Coronary artery (tissue), 2 donors: ENCODE data around the gene HNRNPL.

Experiments used
- DNase-seq: peaks from one replicate; pipeline ENCODE4 v3.0.0-alpha.2; 2017; ENCODE audit warnings: low spot score
- H3K27ac ChIP-seq, 2 donors: fragments of 200-600 bp; sonication (generic); one replicate each; pipeline ENCODE4 v1.5.1; 2016 to 2019
- H3K4me3 ChIP-seq: fragments of 200-600 bp; sonication (generic); 2 replicates; pipeline ENCODE4 v1.5.1; 2016; ENCODE audit warnings: mild to moderate bottlenecking, moderate library complexity
- TF ChIP-seq, protein P1 (sequence below): fragments of 200-600 bp; sonication (generic); IDR thresholded peaks from one replicate; pipeline ENCODE4 v1.5.1; 2019; ENCODE audit warnings: antibody characterized with exemption

The HNRNPL gene

DNA sequence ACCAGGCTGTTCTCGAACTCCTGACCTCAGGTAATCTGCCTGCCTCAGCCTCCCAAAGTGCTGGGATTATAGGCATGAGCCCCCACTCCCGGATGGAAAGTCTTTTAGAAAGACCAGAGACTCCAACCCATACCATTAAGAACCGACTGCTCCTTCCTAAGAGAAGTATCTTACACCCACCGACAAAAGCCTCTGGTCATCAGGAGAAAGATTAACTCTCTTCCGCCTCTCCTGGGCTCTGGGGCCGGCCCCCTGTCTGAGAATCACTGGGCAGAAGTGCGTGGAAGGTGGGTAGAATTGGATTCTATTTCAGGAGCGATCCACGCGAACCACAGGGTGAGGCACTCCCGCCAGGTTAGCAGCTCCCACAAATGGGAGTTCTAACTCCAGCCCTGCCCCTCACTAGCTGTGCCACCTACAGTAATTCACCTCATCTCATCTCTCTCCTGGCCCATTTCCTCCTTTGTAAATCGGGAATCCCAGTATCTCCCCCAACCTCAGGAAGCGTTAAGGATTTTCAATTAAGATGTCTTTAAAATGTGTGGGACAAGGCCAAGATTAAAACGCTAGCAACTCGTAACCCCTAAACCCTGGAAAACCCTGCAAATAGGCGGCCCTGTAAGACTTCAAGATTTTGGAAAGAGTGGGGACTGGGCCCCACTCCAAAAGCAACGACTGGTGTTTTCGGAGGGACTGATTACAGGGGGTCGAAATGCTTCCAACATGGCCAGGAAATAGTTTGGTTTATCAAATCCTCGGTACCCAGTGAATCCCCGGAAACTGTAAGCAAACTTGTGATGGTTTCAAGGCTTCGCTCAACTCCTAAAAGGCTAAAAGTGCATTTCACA, 1.3 kb downstream of the HNRNPL start:
- TF ChIP-seq, protein P1, sequence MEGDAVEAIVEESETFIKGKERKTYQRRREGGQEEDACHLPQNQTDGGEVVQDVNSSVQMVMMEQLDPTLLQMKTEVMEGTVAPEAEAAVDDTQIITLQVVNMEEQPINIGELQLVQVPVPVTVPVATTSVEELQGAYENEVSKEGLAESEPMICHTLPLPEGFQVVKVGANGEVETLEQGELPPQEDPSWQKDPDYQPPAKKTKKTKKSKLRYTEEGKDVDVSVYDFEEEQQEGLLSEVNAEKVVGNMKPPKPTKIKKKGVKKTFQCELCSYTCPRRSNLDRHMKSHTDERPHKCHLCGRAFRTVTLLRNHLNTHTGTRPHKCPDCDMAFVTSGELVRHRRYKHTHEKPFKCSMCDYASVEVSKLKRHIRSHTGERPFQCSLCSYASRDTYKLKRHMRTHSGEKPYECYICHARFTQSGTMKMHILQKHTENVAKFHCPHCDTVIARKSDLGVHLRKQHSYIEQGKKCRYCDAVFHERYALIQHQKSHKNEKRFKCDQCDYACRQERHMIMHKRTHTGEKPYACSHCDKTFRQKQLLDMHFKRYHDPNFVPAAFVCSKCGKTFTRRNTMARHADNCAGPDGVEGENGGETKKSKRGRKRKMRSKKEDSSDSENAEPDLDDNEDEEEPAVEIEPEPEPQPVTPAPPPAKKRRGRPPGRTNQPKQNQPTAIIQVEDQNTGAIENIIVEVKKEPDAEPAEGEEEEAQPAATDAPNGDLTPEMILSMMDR, result no peak
- H3K4me3 ChIP-seq, result peak overlapping the region; percentile 87
- DNase-seq, result no peak

DNA sequence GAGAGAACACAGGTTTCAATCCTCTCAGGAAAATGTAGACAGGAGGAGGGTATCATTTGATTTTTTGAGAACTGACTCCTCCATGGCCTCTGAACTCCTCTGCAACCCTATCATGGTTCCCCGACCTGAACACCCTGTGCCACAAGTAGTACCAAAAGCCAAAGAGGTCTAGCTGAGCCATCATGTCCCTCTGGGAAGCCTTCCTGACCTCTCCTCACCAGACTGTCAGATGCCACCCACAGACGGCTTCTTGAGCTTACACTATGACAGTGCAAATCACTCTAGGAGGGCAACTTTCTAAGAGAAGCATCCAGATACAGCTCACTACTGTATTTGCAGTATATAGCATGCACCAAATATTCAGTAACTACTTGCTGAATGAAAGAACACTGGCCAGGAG, 3.7 kb downstream of the HNRNPL start:
- Histone ChIP-seq H3K27ac (no peak overlapping the region), H3K4me3 (no peak overlapping the region)
- TF ChIP-seq, protein P1, result no peak
- no peak for DNase-seq

More for the DNA sequence above, 1.3 kb downstream of the HNRNPL start:
- peak overlapping the region; percentile 99 to 100 for H3K27ac ChIP-seq

DNA sequence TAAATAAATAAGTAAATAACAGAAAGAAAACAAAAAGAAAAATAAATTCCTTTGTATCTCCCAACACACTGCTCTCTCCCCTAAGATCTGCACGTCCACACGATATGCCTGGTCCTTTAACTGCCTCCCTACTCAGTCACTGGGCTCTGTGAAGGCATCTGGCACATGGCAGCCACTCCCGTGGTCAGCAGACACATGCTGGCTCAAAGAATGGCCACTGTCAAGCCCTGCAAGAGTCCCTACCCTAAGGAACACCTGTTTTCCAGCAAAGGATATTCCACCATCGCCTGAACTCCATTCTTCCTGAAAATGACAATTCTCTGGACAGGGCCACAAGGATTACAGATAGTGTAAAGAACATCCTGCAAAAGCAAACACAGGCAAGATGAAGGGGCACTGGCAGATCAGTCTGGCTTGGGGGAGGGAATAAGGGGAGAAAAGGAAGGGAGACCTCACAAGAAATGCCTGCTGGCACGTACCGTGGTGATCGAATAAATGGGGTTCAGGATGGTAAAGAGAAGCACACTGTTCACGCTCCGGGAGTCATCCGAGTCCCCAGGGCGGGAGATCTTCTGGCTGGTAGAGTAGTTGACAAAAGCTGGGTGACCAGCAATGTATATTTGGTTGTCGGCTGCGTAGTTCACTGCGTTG, 4.3 kb downstream of the HNRNPL start:
- Histone ChIP-seq H3K27ac (no peak overlapping the region), H3K4me3 (no peak overlapping the region)
- TF ChIP-seq, protein P1, result no peak
- DNase-seq, result no peak

GRCh38 chr19:38844093-38844686, 5.6 kb downstream of the HNRNPL start:
- DNase-seq, result no peak
- no peak overlapping the region for H3K4me3 ChIP-seq
- TF ChIP-seq, protein P1, result no peak
- H3K27ac ChIP-seq, result no peak overlapping the region

GRCh38 chr19:38843175-38843758, 6.5 kb downstream of the HNRNPL start:
- Histone ChIP-seq H3K4me3 (no peak overlapping the region), H3K27ac (peak overlapping the region in 1 of 2 donors; percentile 12)
- DNase-seq, result no peak
- TF ChIP-seq, protein P1, result no peak

DNA sequence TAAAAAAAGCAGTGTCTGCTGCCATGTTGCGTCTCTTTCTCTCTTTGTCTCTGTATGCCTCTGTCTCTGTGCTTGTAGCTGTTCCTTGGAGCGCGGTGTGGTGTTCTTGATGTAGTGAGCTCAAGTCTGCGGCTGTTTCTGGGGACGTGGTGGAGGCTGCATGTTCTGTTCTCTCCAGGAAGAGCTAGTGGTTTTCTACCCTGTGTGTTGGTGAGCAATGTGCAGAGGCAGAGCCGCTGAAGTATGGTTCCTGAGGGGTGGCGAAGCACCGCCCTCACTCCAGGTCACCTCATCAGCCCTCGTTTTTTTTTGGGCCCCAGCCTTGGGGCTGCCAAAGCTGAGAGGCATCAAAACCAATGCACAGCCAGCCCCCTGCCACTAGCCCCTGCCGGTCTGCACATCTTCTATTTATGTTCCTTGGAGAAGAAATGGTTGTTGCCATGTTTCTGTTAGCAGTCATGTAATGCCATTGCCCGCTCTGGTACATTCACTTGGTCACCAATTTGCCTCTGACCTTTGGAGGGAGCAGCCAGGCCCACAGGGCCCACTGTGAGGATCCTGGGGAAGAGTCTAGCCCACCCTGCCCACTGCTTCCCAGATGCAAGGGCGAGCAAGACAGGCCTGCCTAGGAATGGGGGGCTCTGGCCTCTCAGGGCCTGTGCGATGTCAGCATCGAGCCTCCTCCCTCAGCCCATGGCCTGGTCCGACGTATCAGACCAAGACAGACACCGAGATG, 7.2 kb downstream of the HNRNPL start:
- peak overlapping the region in 1 of 2 donors; percentile 17 for H3K27ac ChIP-seq
- no peak overlapping the region for H3K4me3 ChIP-seq
- no peak for DNase-seq
- TF ChIP-seq, protein P1, result no peak
